ENCODE measurements around the gene DHX16.

DNA sequence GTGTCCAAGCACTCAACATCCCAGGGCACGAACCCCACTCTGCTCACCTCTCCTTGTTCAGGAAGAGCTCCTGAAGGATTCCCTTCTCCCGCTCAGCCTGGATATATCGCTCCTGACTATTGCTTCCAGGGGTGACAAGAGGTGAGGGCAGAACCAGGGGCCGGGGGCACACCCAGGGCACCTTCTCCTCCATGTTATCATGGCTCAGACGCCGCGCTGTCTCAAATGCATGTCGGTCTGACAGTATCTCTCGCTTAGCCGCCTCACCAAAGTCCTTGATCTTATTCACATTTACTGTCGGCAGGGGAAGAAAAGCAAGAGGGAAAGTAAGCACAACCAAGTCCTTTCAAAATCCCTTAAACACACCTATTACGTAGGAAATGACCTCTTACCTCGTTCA, 68.8 kb downstream of the DHX16 start:
- TF ChIP-seq ADNP (tag; IDR thresholded peaks at IDR 0.05) = no peak
- no peak for TF ChIP-seq SP1 (CRISPR knock-in tag; IDR thresholded peaks at IDR 0.05)

Measured in K562 (cell line).